GM12878 (cell line): ENCODE measurements around the gene KCND3. TPM values are rescaled to one million over a fixed set of nuclear protein-coding genes. Genes with fewer than 3 reads are reported as not detected.

Experiments used
- ATAC-seq: fragments of 200-7000 bp; cut with Tn5 transposase; 3 replicates; pipeline ENCODE4 v1.9.1; 2020; ENCODE audit warnings: mild to moderate bottlenecking, moderate library complexity
- BruUV-seq: library from RNA; stranded (reverse); fragments of 400-500 nt; replicated peaks from 2 replicates; lab custom pipeline; 2021; lab: Mats Ljungman, UMichigan
- CTCF ChIA-PET: fragments of 300-600 bp; sonication (Branson Sonifier 250); formaldehyde crosslinking; extraction: SDS; loops from one replicate; lab custom pipeline; 2021; ENCODE audit warnings: inconsistent platforms; lab: Yijun Ruan, JAX
- POLR2A ChIA-PET: fragments of 350-600 bp; formaldehyde crosslinking; extraction: SDS; loops from one replicate; lab custom pipeline; 2021; ENCODE audit warnings: inconsistent platforms; lab: Charles Lee
- RAD21 ChIA-PET: fragments of 300-600 bp; sonication (Branson Sonifier 250); formaldehyde crosslinking; loops from one replicate; lab custom pipeline; 2023; ENCODE audit warnings: antibody characterized with exemption; ENCODE audit not compliant: unreplicated experiment; lab: Charles Lee
- SMC1A ChIA-PET: fragments of 300-600 bp; sonication (Branson Sonifier 250); formaldehyde crosslinking; loops from one replicate; lab custom pipeline; 2023; ENCODE audit not compliant: unreplicated experiment, uncharacterized antibody; lab: Charles Lee
- DNase-seq: peaks from one replicate; pipeline ENCODE4 v3.0.0-alpha.2; 2011; ENCODE audit warnings: low read depth, low spot score
- FAIRE-seq: peaks from 3 replicates; lab custom pipeline; 2011; peaks lifted over from hg19 to GRCh38; lab: Jason Lieb, UNC
- H2AFZ ChIP-seq: 2 replicates; pipeline ENCODE4 v1.6.0; 2011; ENCODE audit warnings: low read depth, low read length, control low read depth; ENCODE audit not compliant: control insufficient read depth
- H3K27ac ChIP-seq: 2 replicates; pipeline ENCODE4 v1.5.1; 2011; ENCODE audit warnings: control low read depth; ENCODE audit not compliant: control insufficient read depth, insufficient read depth
- H3K27me3 ChIP-seq, 2 experiments: replicated peaks in 1 of 2; 2 replicates each; pipeline versions ENCODE4 v1.6.0 to v1.6.1; 2011; ENCODE audit warnings: low read length in 1 of 2; ENCODE audit not compliant: control insufficient read depth in 2 of 2, insufficient read depth in 2 of 2
- H3K36me3 ChIP-seq, 2 experiments: 2 replicates each; pipeline ENCODE4 v1.5.1; 2011; ENCODE audit warnings: low read length in 1 of 2; ENCODE audit not compliant: control insufficient read depth in 2 of 2, insufficient read depth in 2 of 2
- H3K4me1 ChIP-seq: 2 replicates; pipeline ENCODE4 v1.6.1; 2011; ENCODE audit warnings: mild to moderate bottlenecking, low read length, moderate library complexity, mixed read lengths; ENCODE audit not compliant: control insufficient read depth, insufficient read depth
- H3K4me2 ChIP-seq: 2 replicates; pipeline ENCODE4 v1.6.0; 2011; ENCODE audit warnings: control low read depth; ENCODE audit not compliant: control insufficient read depth, insufficient read depth
- H3K4me3 ChIP-seq: fragments of 200-600 bp; sonication (generic); 2 replicates; pipeline ENCODE4 v1.5.1; 2016
- H3K79me2 ChIP-seq: 2 replicates; pipeline ENCODE4 v1.6.0; 2011; ENCODE audit warnings: low read length; ENCODE audit not compliant: control insufficient read depth, insufficient read depth
- H3K9ac ChIP-seq: 2 replicates; pipeline ENCODE4 v1.8.0; 2011; ENCODE audit warnings: low read length, control low read depth, mixed read lengths; ENCODE audit not compliant: control insufficient read depth, insufficient read depth
- H3K9me3 ChIP-seq: replicated peaks from 3 replicates; pipeline ENCODE4 v1.5.1; 2011; ENCODE audit warnings: mild to moderate bottlenecking, low read length; ENCODE audit not compliant: control insufficient read depth, insufficient read depth
- H4K20me1 ChIP-seq: 2 replicates; pipeline ENCODE4 v1.6.0; 2011; ENCODE audit not compliant: control insufficient read depth, insufficient read depth
- EZH2 ChIP-seq: IDR thresholded peaks from 2 replicates; pipeline ENCODE4 v1.6.1; 2012; ENCODE audit warnings: low read depth, mild to moderate bottlenecking, control low read depth, inconsistent platforms, low read length, borderline replicate concordance; ENCODE audit not compliant: control insufficient read depth
- IKZF1 ChIP-seq: fragments of 450-650 bp; conservative IDR thresholded peaks from 2 replicates; pipeline ENCODE4 v1.6.1; 2017; ENCODE audit warnings: antibody characterized with exemption, mild to moderate bottlenecking
- IRF4 ChIP-seq: IDR thresholded peaks from 2 replicates; pipeline ENCODE4 v1.6.1; 2011; ENCODE audit warnings: low read depth, low read length
- MEF2B ChIP-seq: fragments of 450-650 bp; IDR thresholded peaks from 2 replicates; pipeline ENCODE4 v1.6.1; 2018; ENCODE audit warnings: mild to moderate bottlenecking, moderate library complexity; ENCODE audit not compliant: partially characterized antibody, poor library complexity, severe bottlenecking
- NFIC ChIP-seq: IDR thresholded peaks from 2 replicates; pipeline ENCODE4 v1.6.1; 2012; ENCODE audit warnings: low read depth, mild to moderate bottlenecking, inconsistent platforms, low read length, moderate library complexity
- NR2C1 ChIP-seq: fragments of 450-650 bp; IDR thresholded peaks from 2 replicates; pipeline ENCODE4 v1.6.1; 2017; ENCODE audit warnings: antibody characterized with exemption, mild to moderate bottlenecking, moderate library complexity
- SP1 ChIP-seq: IDR thresholded peaks from one replicate; pipeline ENCODE4 v1.6.1; 2011; ENCODE audit warnings: low read depth, low read length
- SPI1 ChIP-seq: IDR thresholded peaks from 2 replicates; pipeline ENCODE4 v1.6.1; 2011; ENCODE audit warnings: low read depth, mild to moderate bottlenecking, low read length, moderate library complexity, borderline replicate concordance; ENCODE audit not compliant: insufficient read depth
- STAT1 ChIP-seq: fragments of 450-650 bp; conservative IDR thresholded peaks from 2 replicates; pipeline ENCODE4 v1.6.1; 2014; ENCODE audit warnings: antibody characterized with exemption, mild to moderate bottlenecking
- SUPT20H ChIP-seq: IDR thresholded peaks from 2 replicates; pipeline ENCODE4 v1.6.1; 2011; ENCODE audit warnings: low read depth, mild to moderate bottlenecking, low read length, moderate library complexity, borderline replicate concordance; ENCODE audit not compliant: control insufficient read depth
- TAF1 ChIP-seq: IDR thresholded peaks from 2 replicates; pipeline ENCODE4 v1.6.1; 2011; ENCODE audit warnings: mild to moderate bottlenecking, low read depth, low read length, borderline replicate concordance
- YBX1 ChIP-seq: fragments of 450-650 bp; IDR thresholded peaks from 2 replicates; pipeline ENCODE4 v1.6.1; 2016; ENCODE audit warnings: antibody characterized with exemption
- WGBS: methylation state at CpG from one replicate; pipeline ENCODE4 v1.1.6; 2016; ENCODE audit warnings: low lambda C conversion rate; ENCODE audit not compliant: insufficient replicate concordance, insufficient coverage; ENCODE audit errors: missing lambda C conversion rate; 5-methylcytosine and 5-hydroxymethylcytosine counted together
- in situ Hi-C: fragments of 300-500 bp; cut with MboI; formaldehyde crosslinking; loops from 9 replicates; pipeline ENCODE4 v1.14.3; 2018; ENCODE audit warnings: mixed read lengths
- intact Hi-C: fragments of 100-400 bp; cut with micrococcal nuclease; formaldehyde crosslinking; loops from one replicate; pipeline ENCODE4 v1.14.2; 2022; ENCODE audit not compliant: unreplicated experiment
- polyA plus RNA-seq, 11 experiments: library from polyadenylated mRNA; depleted of rRNA in 4 of 11; unstranded in 6 of 11; stranded (reverse) in 5 of 11; fragments of >200 nt; fragmentation: Nextera tagmentation in 4 of 11; fragmentation: Illumina TruSeq in 1 of 11; extraction: Ambion mirVana in 4 of 11; extraction: Trizol in 1 of 11; gene quantifications; 1 replicate in 1 of 11; 2 replicates in 10 of 11; pipeline versions ENCODE4 v1.2.1 to v1.2.3, GENCODE V29; 2011 to 2016; ENCODE audit warnings: inconsistent platforms in 2 of 11, missing spikeins in 2 of 11, low read depth in 1 of 11
- total RNA-seq, 4 experiments: library from RNA; depleted of rRNA in 3 of 4; stranded (reverse); fragments of >200 nt in 3 of 4; fragmentation: Illumina TruSeq in 1 of 4; extraction: Trizol in 1 of 4; gene quantifications; 2 replicates each; pipeline versions ENCODE4 v1.2.1 to v1.2.3, GENCODE V29; 2013 to 2021
- TF ChIP-seq, protein P1 (sequence below): IDR thresholded peaks from 2 replicates; pipeline ENCODE4 v1.6.1; 2011; ENCODE audit warnings: low read depth, low read length, improper control_type of control experiment, borderline replicate concordance
- TF ChIP-seq, protein P2 (sequence below): fragments of 450-650 bp; IDR thresholded peaks from 2 replicates; pipeline ENCODE4 v1.6.1; 2017; ENCODE audit warnings: mild to moderate bottlenecking, moderate library complexity
- TF ChIP-seq, protein P3 (sequence below): IDR thresholded peaks from 2 replicates; pipeline ENCODE4 v1.6.1; 2012; ENCODE audit warnings: improper control_type of control experiment, low read depth, low read length; ENCODE audit not compliant: insufficient replicate concordance

Gene KCND3
- total and polyA plus RNA-seq, 10 of the 15 experiments (the other 5 are each of a cell fraction or from before 2014, with no cell fraction given) = 0.02 TPM; not detected in 9

DNA sequence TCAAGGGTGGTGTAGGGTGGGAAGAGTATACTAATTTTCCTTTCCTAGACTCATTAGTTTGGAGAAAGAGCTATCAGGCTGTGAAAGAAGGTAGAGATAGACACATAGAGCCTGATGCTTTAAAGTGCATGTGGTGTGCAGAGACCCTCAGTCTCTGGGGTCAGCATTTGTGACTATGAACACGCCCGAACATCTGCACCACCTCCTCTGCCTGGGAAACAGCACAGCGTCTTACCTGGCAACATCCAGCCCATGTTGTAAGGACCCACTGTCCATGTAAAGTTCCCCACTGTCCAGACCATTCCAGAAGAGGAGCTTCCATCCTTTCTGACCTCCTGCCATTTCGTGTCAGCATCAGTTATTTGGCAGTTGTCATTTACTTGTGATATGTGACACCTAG is 83.4 kb downstream of the KCND3 start:
- RAD21 ChIA-PET = no interaction called here
- no peak for TF ChIP-seq STAT1
- TF ChIP-seq TAF1 = no peak
- TF ChIP-seq NR2C1 = no peak
- TF ChIP-seq, protein P1, sequence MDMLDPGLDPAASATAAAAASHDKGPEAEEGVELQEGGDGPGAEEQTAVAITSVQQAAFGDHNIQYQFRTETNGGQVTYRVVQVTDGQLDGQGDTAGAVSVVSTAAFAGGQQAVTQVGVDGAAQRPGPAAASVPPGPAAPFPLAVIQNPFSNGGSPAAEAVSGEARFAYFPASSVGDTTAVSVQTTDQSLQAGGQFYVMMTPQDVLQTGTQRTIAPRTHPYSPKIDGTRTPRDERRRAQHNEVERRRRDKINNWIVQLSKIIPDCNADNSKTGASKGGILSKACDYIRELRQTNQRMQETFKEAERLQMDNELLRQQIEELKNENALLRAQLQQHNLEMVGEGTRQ = no peak
- TF ChIP-seq, protein P2, sequence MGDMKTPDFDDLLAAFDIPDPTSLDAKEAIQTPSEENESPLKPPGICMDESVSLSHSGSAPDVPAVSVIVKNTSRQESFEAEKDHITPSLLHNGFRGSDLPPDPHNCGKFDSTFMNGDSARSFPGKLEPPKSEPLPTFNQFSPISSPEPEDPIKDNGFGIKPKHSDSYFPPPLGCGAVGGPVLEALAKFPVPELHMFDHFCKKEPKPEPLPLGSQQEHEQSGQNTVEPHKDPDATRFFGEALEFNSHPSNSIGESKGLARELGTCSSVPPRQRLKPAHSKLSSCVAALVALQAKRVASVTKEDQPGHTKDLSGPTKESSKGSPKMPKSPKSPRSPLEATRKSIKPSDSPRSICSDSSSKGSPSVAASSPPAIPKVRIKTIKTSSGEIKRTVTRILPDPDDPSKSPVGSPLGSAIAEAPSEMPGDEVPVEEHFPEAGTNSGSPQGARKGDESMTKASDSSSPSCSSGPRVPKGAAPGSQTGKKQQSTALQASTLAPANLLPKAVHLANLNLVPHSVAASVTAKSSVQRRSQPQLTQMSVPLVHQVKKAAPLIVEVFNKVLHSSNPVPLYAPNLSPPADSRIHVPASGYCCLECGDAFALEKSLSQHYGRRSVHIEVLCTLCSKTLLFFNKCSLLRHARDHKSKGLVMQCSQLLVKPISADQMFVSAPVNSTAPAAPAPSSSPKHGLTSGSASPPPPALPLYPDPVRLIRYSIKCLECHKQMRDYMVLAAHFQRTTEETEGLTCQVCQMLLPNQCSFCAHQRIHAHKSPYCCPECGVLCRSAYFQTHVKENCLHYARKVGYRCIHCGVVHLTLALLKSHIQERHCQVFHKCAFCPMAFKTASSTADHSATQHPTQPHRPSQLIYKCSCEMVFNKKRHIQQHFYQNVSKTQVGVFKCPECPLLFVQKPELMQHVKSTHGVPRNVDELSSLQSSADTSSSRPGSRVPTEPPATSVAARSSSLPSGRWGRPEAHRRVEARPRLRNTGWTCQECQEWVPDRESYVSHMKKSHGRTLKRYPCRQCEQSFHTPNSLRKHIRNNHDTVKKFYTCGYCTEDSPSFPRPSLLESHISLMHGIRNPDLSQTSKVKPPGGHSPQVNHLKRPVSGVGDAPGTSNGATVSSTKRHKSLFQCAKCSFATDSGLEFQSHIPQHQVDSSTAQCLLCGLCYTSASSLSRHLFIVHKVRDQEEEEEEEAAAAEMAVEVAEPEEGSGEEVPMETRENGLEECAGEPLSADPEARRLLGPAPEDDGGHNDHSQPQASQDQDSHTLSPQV = no peak
- TF ChIP-seq, protein P3, sequence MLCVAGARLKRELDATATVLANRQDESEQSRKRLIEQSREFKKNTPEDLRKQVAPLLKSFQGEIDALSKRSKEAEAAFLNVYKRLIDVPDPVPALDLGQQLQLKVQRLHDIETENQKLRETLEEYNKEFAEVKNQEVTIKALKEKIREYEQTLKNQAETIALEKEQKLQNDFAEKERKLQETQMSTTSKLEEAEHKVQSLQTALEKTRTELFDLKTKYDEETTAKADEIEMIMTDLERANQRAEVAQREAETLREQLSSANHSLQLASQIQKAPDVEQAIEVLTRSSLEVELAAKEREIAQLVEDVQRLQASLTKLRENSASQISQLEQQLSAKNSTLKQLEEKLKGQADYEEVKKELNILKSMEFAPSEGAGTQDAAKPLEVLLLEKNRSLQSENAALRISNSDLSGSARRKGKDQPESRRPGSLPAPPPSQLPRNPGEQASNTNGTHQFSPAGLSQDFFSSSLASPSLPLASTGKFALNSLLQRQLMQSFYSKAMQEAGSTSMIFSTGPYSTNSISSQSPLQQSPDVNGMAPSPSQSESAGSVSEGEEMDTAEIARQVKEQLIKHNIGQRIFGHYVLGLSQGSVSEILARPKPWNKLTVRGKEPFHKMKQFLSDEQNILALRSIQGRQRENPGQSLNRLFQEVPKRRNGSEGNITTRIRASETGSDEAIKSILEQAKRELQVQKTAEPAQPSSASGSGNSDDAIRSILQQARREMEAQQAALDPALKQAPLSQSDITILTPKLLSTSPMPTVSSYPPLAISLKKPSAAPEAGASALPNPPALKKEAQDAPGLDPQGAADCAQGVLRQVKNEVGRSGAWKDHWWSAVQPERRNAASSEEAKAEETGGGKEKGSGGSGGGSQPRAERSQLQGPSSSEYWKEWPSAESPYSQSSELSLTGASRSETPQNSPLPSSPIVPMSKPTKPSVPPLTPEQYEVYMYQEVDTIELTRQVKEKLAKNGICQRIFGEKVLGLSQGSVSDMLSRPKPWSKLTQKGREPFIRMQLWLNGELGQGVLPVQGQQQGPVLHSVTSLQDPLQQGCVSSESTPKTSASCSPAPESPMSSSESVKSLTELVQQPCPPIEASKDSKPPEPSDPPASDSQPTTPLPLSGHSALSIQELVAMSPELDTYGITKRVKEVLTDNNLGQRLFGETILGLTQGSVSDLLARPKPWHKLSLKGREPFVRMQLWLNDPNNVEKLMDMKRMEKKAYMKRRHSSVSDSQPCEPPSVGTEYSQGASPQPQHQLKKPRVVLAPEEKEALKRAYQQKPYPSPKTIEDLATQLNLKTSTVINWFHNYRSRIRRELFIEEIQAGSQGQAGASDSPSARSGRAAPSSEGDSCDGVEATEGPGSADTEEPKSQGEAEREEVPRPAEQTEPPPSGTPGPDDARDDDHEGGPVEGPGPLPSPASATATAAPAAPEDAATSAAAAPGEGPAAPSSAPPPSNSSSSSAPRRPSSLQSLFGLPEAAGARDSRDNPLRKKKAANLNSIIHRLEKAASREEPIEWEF = no peak
- TF ChIP-seq EZH2 = no peak
- no peak for TF ChIP-seq NFIC
- TF ChIP-seq SUPT20H = no peak
- no peak for TF ChIP-seq MEF2B
- TF ChIP-seq SP1 = no peak
- TF ChIP-seq YBX1 = no peak
- no peak for TF ChIP-seq IKZF1
- no peak for TF ChIP-seq SPI1
- TF ChIP-seq IRF4 = no peak

More for the DNA sequence above, 83.4 kb downstream of the KCND3 start:
- ChIA-PET CTCF (interaction anchor here (0.6 kb wide), 1 partner anchor 133 kb away, joined by 3 read pairs; no protein-coding TSS in a partner anchor), SMC1A (no interaction called here), POLR2A (no interaction called here)
- no peaks in the 10 kb centered on the region for H3K36me3 ChIP-seq
- no peaks in the 10 kb centered on the region for H4K20me1 ChIP-seq
- no peak for ATAC-seq
- WGBS = 10% methylated on average over 4 of the region's 4 CpGs
- H3K9ac ChIP-seq = no peak overlapping the region
- H3K4me3 ChIP-seq = no peak overlapping the region
- peaks cover 0 to 4% of the 10 kb centered on the region in 2 experiments; a peak in 2 of 4 replicates for H3K27me3 ChIP-seq
- in situ Hi-C loops (no loop called here), intact Hi-C loops (no loop called here)
- FAIRE-seq = no peak
- no peak overlapping the region for H2AFZ ChIP-seq
- H3K27ac ChIP-seq = no peak overlapping the region
- BruUV-seq = no TSS peak
- no peaks in the 10 kb centered on the region for H3K79me2 ChIP-seq
- no peaks in the 10 kb centered on the region for H3K9me3 ChIP-seq
- H3K4me1 ChIP-seq = no peaks in the 10 kb centered on the region
- H3K4me2 ChIP-seq = no peak overlapping the region
- DNase-seq = no peak
